Measurements from ENCODE around the gene ABCC8.

DNA sequence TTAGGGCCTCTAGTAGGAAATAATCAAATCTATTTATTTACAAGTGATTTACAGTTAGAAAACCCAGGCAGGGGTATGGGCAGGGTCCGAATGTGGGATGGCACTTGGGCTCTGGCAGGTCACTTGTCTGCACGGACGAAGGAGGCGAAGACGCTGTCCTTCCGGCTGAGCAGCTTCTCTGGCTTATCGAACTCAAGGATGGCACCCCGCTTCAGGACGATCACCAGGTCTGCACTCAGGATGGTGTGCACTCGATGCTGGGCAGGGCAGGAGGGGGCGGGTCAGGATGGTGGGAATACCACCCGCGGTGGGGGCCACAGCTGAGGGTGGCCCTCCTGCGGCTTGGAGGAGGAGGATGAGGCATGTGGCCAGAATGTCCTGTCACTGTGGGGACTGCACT is 83.8 kb downstream of the ABCC8 start:
- TF ChIP-seq, protein P1, sequence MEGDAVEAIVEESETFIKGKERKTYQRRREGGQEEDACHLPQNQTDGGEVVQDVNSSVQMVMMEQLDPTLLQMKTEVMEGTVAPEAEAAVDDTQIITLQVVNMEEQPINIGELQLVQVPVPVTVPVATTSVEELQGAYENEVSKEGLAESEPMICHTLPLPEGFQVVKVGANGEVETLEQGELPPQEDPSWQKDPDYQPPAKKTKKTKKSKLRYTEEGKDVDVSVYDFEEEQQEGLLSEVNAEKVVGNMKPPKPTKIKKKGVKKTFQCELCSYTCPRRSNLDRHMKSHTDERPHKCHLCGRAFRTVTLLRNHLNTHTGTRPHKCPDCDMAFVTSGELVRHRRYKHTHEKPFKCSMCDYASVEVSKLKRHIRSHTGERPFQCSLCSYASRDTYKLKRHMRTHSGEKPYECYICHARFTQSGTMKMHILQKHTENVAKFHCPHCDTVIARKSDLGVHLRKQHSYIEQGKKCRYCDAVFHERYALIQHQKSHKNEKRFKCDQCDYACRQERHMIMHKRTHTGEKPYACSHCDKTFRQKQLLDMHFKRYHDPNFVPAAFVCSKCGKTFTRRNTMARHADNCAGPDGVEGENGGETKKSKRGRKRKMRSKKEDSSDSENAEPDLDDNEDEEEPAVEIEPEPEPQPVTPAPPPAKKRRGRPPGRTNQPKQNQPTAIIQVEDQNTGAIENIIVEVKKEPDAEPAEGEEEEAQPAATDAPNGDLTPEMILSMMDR (IDR thresholded peaks at IDR 0.05) = no peak
- no peak for TF ChIP-seq POLR2AphosphoS5 (IDR thresholded peaks at IDR 0.05)
